ENCODE measurements around the gene SLC25A52.

- TF ChIP-seq, protein P1, sequence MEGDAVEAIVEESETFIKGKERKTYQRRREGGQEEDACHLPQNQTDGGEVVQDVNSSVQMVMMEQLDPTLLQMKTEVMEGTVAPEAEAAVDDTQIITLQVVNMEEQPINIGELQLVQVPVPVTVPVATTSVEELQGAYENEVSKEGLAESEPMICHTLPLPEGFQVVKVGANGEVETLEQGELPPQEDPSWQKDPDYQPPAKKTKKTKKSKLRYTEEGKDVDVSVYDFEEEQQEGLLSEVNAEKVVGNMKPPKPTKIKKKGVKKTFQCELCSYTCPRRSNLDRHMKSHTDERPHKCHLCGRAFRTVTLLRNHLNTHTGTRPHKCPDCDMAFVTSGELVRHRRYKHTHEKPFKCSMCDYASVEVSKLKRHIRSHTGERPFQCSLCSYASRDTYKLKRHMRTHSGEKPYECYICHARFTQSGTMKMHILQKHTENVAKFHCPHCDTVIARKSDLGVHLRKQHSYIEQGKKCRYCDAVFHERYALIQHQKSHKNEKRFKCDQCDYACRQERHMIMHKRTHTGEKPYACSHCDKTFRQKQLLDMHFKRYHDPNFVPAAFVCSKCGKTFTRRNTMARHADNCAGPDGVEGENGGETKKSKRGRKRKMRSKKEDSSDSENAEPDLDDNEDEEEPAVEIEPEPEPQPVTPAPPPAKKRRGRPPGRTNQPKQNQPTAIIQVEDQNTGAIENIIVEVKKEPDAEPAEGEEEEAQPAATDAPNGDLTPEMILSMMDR (IDR thresholded peaks at IDR 0.05), result no peak
- TF ChIP-seq POLR2AphosphoS5 (IDR thresholded peaks at IDR 0.05), result no peak
- no peak for TF ChIP-seq POLR2A (IDR thresholded peaks at IDR 0.05)
- TF ChIP-seq EP300 (IDR thresholded peaks at IDR 0.05), result no peak
Observed at GRCh38 chr18:31791817-31792579, 31.3 kb upstream of the SLC25A52 start.

Measured in suprapubic skin (tissue), 4 donors.